Spleen (tissue), 11 donors: ENCODE data around the gene TMOD2. TPM values are rescaled to one million over a fixed set of nuclear protein-coding genes. Genes with fewer than 3 reads are reported as not detected.
A peak's percentile ranks its signal among the peaks of the same experiment; 100 is the strongest.

Experiments used
- DNase-seq: peaks from one replicate; pipeline ENCODE4 v3.0.0-alpha.2; 2020
- H3K27ac ChIP-seq, 8 donors: fragments of 200-600 bp; sonication (generic) in 7 of 8; 1 replicate in 4 of 8; 2 replicates in 4 of 8; pipeline versions ENCODE4 v1.5.0 to v1.8.0; 2016 to 2021; ENCODE audit warnings: inconsistent platforms in 4 of 8, mild to moderate bottlenecking in 4 of 8, moderate library complexity in 1 of 8
- H3K27me3 ChIP-seq, 7 donors: fragments of 200-600 bp; sonication (generic) in 6 of 7; replicated peaks in 1 of 7; 1 replicate in 4 of 7; 2 replicates in 3 of 7; pipeline versions ENCODE4 v1.5.0 to v1.8.0; 2016 to 2021; ENCODE audit warnings: inconsistent platforms in 3 of 7, mild to moderate bottlenecking in 1 of 7
- H3K36me3 ChIP-seq, 6 donors: fragments of 200-600 bp; sonication (generic) in 5 of 6; 1 replicate in 4 of 6; 2 replicates in 2 of 6; pipeline versions ENCODE4 v1.5.0 to v1.8.0; 2016 to 2021; ENCODE audit warnings: inconsistent platforms in 2 of 6
- H3K4me1 ChIP-seq, 6 donors: fragments of 200-600 bp; sonication (generic) in 5 of 6; 1 replicate in 3 of 6; 2 replicates in 3 of 6; pipeline versions ENCODE4 v1.5.0 to v1.8.0; 2016 to 2021; ENCODE audit warnings: inconsistent platforms in 3 of 6
- H3K4me3 ChIP-seq, 8 donors: fragments of 200-600 bp; sonication (generic) in 7 of 8; 1 replicate in 4 of 8; 2 replicates in 4 of 8; pipeline versions ENCODE4 v1.5.0 to v1.8.0; 2016 to 2021; ENCODE audit warnings: inconsistent platforms in 4 of 8, mild to moderate bottlenecking in 4 of 8, moderate library complexity in 2 of 8
- H3K9me3 ChIP-seq, 8 donors: fragments of 200-600 bp; sonication (generic) in 7 of 8; 1 replicate in 4 of 8; 2 replicates in 4 of 8; pipeline versions ENCODE4 v1.5.0 to v1.8.0; 2016 to 2021; ENCODE audit warnings: inconsistent platforms in 4 of 8
- CTCF ChIP-seq, 11 experiments: fragments of 200-600 bp in 7 of 11; fragments of 450-650 bp in 4 of 11; sonication (generic) in 4 of 11; IDR thresholded peaks in 8 of 11; conservative IDR thresholded peaks in 3 of 11; 1 replicate in 7 of 11; 2 replicates in 4 of 11; pipeline versions ENCODE4 v1.4.0 to v1.8.0; 2016 to 2021; ENCODE audit warnings: antibody characterized with exemption in 11 of 11, inconsistent platforms in 4 of 11, mild to moderate bottlenecking in 1 of 11
- POLR2A ChIP-seq, 3 donors: fragments of 450-650 bp; IDR thresholded peaks; one replicate each; pipeline ENCODE4 v1.5.1; 2017; ENCODE audit warnings: antibody characterized with exemption in 3 of 3, mild to moderate bottlenecking in 1 of 3
- POLR2AphosphoS5 ChIP-seq, 3 donors: sonication (generic); formaldehyde crosslinking; IDR thresholded peaks; one replicate each; pipeline ENCODE4 v1.5.1; 2017; ENCODE audit warnings: antibody characterized with exemption in 3 of 3
- WGBS, 5 donors: extraction: QIAGEN DNeasy Blood & Tissue Kit in 3 of 5; methylation state at CpG; one replicate each; pipeline versions ENCODE4 v1.1.5 to v1.1.7; 2013 to 2018; 5-methylcytosine and 5-hydroxymethylcytosine counted together
- intact Hi-C: fragments of 100-400 bp; cut with DNase I; formaldehyde crosslinking; loops from one replicate; pipeline ENCODE4 v1.15.0; 2023; ENCODE audit warnings: low total_unique reads
- polyA plus RNA-seq, 3 donors: library from polyadenylated mRNA; stranded (reverse); fragments of 200-250 nt; gene quantifications; one replicate each; pipeline ENCODE4 v1.2.1, GENCODE V29; 2013
- total RNA-seq, 7 donors: library from RNA; depleted of rRNA in 3 of 7; stranded (reverse); fragments of >200 nt in 3 of 7; fragmentation: NEBNext Ultra II Directional in 4 of 7; extraction: Animal tissue kit (Norgen Biotek cat#: 25700) in 4 of 7; gene quantifications; one replicate each; pipeline versions ENCODE4 v1.1.0 to v1.2.1, GENCODE V29; 2016 to 2021
- donor health status: healthy with polysubstance abuse.
- donor health status: DM: no; HTN: no; CAD: no; lungs with moderate emphysema.
- donor health status: DM: no; HTN: no; CAD: no.
- donor health status: Bipolar disorder and iron deficiency.
- donor health status: healthy.
- donor health status: DM: no; HTN: no; CAD: no.
- donor health status: DM: yes; HTN: yes; CAD: no.

The TMOD2 gene
- total and polyA plus RNA-seq, 10 donors: 1.3 to 21.1 (median 14.2) TPM

- TF ChIP-seq CTCF (IDR thresholded peaks at IDR 0.05 in 8 of 11, conservative IDR thresholded peaks at IDR 0.05 in 3 of 11): no peak
- no peak for TF ChIP-seq POLR2AphosphoS5 (IDR thresholded peaks at IDR 0.05)
- no peak for TF ChIP-seq POLR2A (IDR thresholded peaks at IDR 0.05)
- H3K4me3 ChIP-seq: no peak overlapping the region
- no peaks in the 10 kb centered on the region for H3K27me3 ChIP-seq
- H3K36me3 ChIP-seq: peaks cover 0 to 7% (median 0%) of the 10 kb centered on the region in 6 donors
- H3K27ac ChIP-seq: peak overlapping the region in 3 of 8 donors; percentile 19 to 30 (median 19)
- H3K9me3 ChIP-seq: no peaks in the 10 kb centered on the region
- peaks cover 12 to 74% (median 28%) of the 10 kb centered on the region in 6 donors for H3K4me1 ChIP-seq
- intact Hi-C loops: no loop called here
- DNase-seq: no peak
- 75 to 83% (median 80%) methylated on average over 5 of the region's 5 CpGs for WGBS, 5 donors
Measured at GRCh38 chr15:51856714-51857380, 105.5 kb downstream of the TMOD2 start.

GRCh38 chr15:51861557-51862359 is 110.4 kb downstream of the TMOD2 start:
- no peak overlapping the region for H3K4me3 ChIP-seq
- intact Hi-C loops: no loop called here
- H3K27ac ChIP-seq: peak overlapping the region in 2 of 8 donors; percentile 10 to 53
- H3K27me3 ChIP-seq: no peaks in the 10 kb centered on the region
- peaks cover 0 to 49% (median 24%) of the 10 kb centered on the region in 6 donors for H3K36me3 ChIP-seq
- peaks cover 5 to 61% (median 17%) of the 10 kb centered on the region in 6 donors for H3K4me1 ChIP-seq
- no peak for DNase-seq
- WGBS, 5 donors: 75 to 86% (median 84%) methylated on average over 10 of the region's 10 CpGs
- TF ChIP-seq CTCF (IDR thresholded peaks at IDR 0.05 in 8 of 11, conservative IDR thresholded peaks at IDR 0.05 in 3 of 11) (no peak), POLR2AphosphoS5 (IDR thresholded peaks at IDR 0.05) (peak in 1 of 3 donors; percentile 20)
- no peaks in the 10 kb centered on the region for H3K9me3 ChIP-seq

- DNase-seq: no peak
- no peaks in the 10 kb centered on the region for H3K27me3 ChIP-seq
- peaks cover 0 to 47% (median 14%) of the 10 kb centered on the region in 6 donors for H3K4me1 ChIP-seq
- intact Hi-C loops: no loop called here
- H3K4me3 ChIP-seq: no peak overlapping the region
- no peak overlapping the region for H3K27ac ChIP-seq
- WGBS, 5 donors: 93 to 98% (median 97%) methylated on average over 2 of the region's 2 CpGs
- no peaks in the 10 kb centered on the region for H3K9me3 ChIP-seq
- no peak for TF ChIP-seq POLR2A (IDR thresholded peaks at IDR 0.05)
- peaks cover 0 to 62% (median 29%) of the 10 kb centered on the region in 6 donors for H3K36me3 ChIP-seq
Measured at GRCh38 chr15:51863131-51863530, 111.7 kb downstream of the TMOD2 start.

- H3K27ac ChIP-seq: peak overlapping the region in 2 of 8 donors; percentile 9 to 29
- peaks cover 0 to 70% (median 41%) of the 10 kb centered on the region in 6 donors for H3K36me3 ChIP-seq
- H3K4me1 ChIP-seq: peaks cover 0 to 46% (median 14%) of the 10 kb centered on the region in 6 donors
- H3K4me3 ChIP-seq: no peak overlapping the region
- intact Hi-C loops: no loop called here
- TF ChIP-seq CTCF (IDR thresholded peaks at IDR 0.05 in 8 of 11, conservative IDR thresholded peaks at IDR 0.05 in 3 of 11): no peak
- no peak for TF ChIP-seq POLR2A (IDR thresholded peaks at IDR 0.05)
- TF ChIP-seq POLR2AphosphoS5 (IDR thresholded peaks at IDR 0.05): no peak
- 95 to 100% (median 97%) methylated on average over 4 of the region's 4 CpGs for WGBS, 5 donors
- no peak for DNase-seq
- no peaks in the 10 kb centered on the region for H3K27me3 ChIP-seq
- H3K9me3 ChIP-seq: no peaks in the 10 kb centered on the region
Measured at GRCh38 chr15:51864408-51865056, 113.1 kb downstream of the TMOD2 start.
